Psoas muscle (tissue), 8 donors: ENCODE results near the gene GLRX. TPM values are rescaled to one million over a fixed set of nuclear protein-coding genes. Genes with fewer than 3 reads are reported as not detected.
A peak's percentile ranks its signal among the peaks of the same experiment; 100 is the strongest.

ENCODE experiments used
- ATAC-seq, 4 donors: fragments of 200-7000 bp; cut with Tn5 transposase; one replicate each; pipeline ENCODE4 v1.9.1; 2020; ENCODE audit warnings: moderate library complexity in 3 of 4, mild to moderate bottlenecking in 2 of 4
- DNase-seq, 2 donors: peaks; one replicate each; pipeline ENCODE4 v3.0.0-alpha.2; 2020
- H3K27ac ChIP-seq: fragments of 200-600 bp; one replicate; pipeline ENCODE4 v1.8.0; 2022
- H3K27me3 ChIP-seq, 3 donors: fragments of 200-600 bp in 1 of 3; one replicate each; pipeline versions ENCODE4 v1.6.1 to v1.8.0; 2013 to 2022; ENCODE audit warnings: low read length in 2 of 3, mild to moderate bottlenecking in 2 of 3, moderate library complexity in 1 of 3; ENCODE audit not compliant: insufficient read depth in 3 of 3
- H3K36me3 ChIP-seq, 2 donors: fragments of 200-600 bp in 1 of 2; one replicate each; pipeline versions ENCODE4 v1.6.1 to v1.8.0; 2013 to 2022; ENCODE audit warnings: low read depth in 1 of 2, mild to moderate bottlenecking in 1 of 2, moderate library complexity in 1 of 2; ENCODE audit not compliant: insufficient read depth in 1 of 2
- H3K4me1 ChIP-seq: fragments of 200-600 bp; one replicate; pipeline ENCODE4 v1.8.0; 2022
- H3K4me3 ChIP-seq: fragments of 200-600 bp; one replicate; pipeline ENCODE4 v1.8.0; 2022; ENCODE audit warnings: mild to moderate bottlenecking
- H3K9me3 ChIP-seq: fragments of 200-600 bp; one replicate; pipeline ENCODE4 v1.8.0; 2022
- CTCF ChIP-seq: fragments of 200-600 bp; IDR thresholded peaks from one replicate; pipeline ENCODE4 v1.8.0; 2022; ENCODE audit warnings: antibody characterized with exemption
- WGBS, 3 donors: extraction: QIAGEN DNeasy Blood & Tissue Kit; methylation state at CpG; one replicate each; pipeline versions ENCODE4 v1.1.6 to v1.1.7; 2013; 5-methylcytosine and 5-hydroxymethylcytosine counted together
- intact Hi-C, 2 donors: fragments of 100-400 bp; cut with DNase I; formaldehyde crosslinking; loops; one replicate each; pipeline versions ENCODE4 v1.11.0 to v1.14.2; 2022
- polyA plus RNA-seq, 3 donors: library from polyadenylated mRNA; stranded (reverse); fragments of 200-250 nt; gene quantifications; one replicate each; pipeline ENCODE4 v1.2.3, GENCODE V29; 2013
- total RNA-seq, 4 donors: library from RNA; stranded (reverse); fragmentation: NEBNext Ultra II Directional in 2 of 4; extraction: Animal tissue kit (Norgen Biotek cat#: 25700) in 2 of 4; gene quantifications; one replicate each; pipeline versions ENCODE4 v1.2.1 to v1.2.4, GENCODE V29; 2021 to 2023
- donor health status: healthy with polysubstance abuse.
- donor health status: DM: no; HTN: no; CAD: no; lungs with moderate emphysema.
- donor health status: Bipolar disorder and iron deficiency.
- donor health status: healthy.
- donor health status: DM: yes; HTN: yes; CAD: no.
- donor health status: DM: no; HTN: no; CAD: no.
- donor health status: DM: no; HTN: no; CAD: no.
- donor health status: DM: yes; HTN: yes; CAD: no.

Gene GLRX
- total and polyA plus RNA-seq, 7 donors, result 131 to 3,024 (median 888) TPM

GRCh38 chr5:95808686-95809413, 13.7 kb downstream of the GLRX start:
- ATAC-seq (peak; percentile 39 to 67 (median 62)), DNase-seq (peak; percentile 84 to 90)
- Histone ChIP-seq H3K4me3 (peak overlapping the region; percentile 29), H3K27ac (peak overlapping the region; percentile 95), H3K4me1 (peaks cover 39% of the 10 kb centered on the region), H3K9me3 (no peaks in the 10 kb centered on the region), H3K36me3 (peaks cover 3 to 10% of the 10 kb centered on the region in 2 donors), H3K27me3 (no peaks in the 10 kb centered on the region)
- intact Hi-C loops, result no loop called here
- no peak for TF ChIP-seq CTCF
- 9 to 20% (median 12%) methylated on average over 10 of the region's 10 CpGs for WGBS, 3 donors

DNA sequence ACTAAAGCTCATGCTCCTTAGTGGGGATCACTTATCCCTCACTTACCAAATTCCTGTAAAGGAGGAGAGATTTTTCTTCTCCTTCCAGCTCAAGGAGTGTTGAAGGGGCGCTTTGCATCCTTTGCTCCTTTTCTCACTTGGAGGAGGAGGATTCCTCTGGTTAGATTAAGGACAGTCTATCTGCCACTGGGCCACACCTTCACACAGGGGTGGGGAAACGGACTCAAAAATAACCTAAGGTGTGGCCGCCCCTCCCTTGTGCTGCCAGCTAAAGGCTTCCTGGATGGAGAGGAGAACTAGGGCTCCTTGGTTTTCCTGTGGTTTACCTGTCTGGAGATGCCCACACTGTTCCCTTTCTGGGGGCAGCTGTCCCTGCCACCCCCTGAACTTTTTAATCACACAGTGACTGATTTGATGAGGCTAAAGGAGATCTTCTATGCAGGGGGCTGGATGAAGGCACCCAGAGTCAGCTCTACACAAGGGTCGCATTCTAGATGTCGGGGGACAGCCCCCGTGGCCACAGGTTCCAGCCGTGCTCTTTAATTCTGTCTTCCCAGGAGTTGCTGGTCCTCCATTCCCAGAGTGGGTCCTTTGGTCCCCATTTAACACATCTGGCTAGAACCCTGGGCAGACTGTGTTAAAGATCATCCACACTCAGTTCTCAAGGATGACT, 14.4 kb downstream of the GLRX start:
- Histone ChIP-seq H3K9me3 (no peaks in the 10 kb centered on the region), H3K4me3 (peak overlapping the region; percentile 29), H3K36me3 (peaks cover 3% of the 10 kb centered on the region in 2 donors), H3K27me3 (no peaks in the 10 kb centered on the region), H3K4me1 (peaks cover 41% of the 10 kb centered on the region), H3K27ac (peak overlapping the region; percentile 95)
- intact Hi-C loops, result no loop called here
- no peak for TF ChIP-seq CTCF
- ATAC-seq (no peak), DNase-seq (no peak)
- WGBS, 3 donors, result 79 to 88% (median 81%) methylated on average over 7 of the region's 7 CpGs

GRCh38 chr5:95806687-95807086, 15.8 kb downstream of the GLRX start:
- Histone ChIP-seq H3K27me3 (no peaks in the 10 kb centered on the region), H3K36me3 (peaks cover 0 to 3% of the 10 kb centered on the region in 2 donors), H3K9me3 (no peaks in the 10 kb centered on the region), H3K27ac (no peak overlapping the region), H3K4me1 (peaks cover 43% of the 10 kb centered on the region), H3K4me3 (no peak overlapping the region)
- 68 to 78% (median 73%) methylated on average over 7 of the region's 7 CpGs for WGBS, 3 donors
- ATAC-seq (no peak), DNase-seq (no peak)
- TF ChIP-seq CTCF, result no peak
- intact Hi-C loops, result no loop called here

DNA sequence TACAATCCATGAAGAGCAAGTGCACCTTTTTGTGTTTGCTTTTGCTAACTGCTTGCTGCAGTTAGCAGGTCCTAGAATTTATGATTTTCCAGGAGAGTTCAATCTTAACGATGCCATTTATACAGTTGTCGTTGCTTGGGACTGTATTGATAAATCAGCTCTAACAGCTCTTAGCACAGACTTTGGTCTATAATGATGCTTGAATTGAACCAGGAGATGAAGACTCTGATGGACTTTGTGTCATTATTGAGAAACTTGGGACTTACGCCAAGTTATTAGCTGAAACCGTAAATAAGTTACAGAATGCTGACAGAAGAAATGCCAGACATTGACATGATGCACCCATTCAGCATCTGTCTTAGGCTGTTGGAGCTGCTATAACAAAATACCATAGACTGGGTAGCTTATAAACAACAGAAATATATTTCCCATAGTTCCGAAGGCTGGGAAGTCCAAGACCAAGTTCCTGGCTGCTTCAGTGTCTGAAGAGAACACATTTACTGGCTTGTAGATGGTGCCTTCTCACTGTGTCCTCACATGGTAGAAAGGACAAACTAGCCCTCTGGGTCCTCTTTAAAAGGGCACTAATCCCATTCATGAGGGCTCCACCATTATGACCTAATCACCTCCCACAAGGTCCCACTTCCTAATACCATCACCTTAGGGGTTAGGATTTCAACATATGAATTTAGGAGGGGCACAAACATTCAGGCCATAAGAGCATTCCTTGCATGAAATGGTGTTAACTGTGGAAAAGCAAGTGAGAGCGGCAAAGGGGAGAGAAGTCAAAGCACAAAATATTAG, 17.6 kb downstream of the GLRX start:
- Histone ChIP-seq H3K36me3 (peaks cover 0 to 3% of the 10 kb centered on the region in 2 donors), H3K27me3 (no peaks in the 10 kb centered on the region), H3K4me1 (peaks cover 42% of the 10 kb centered on the region), H3K4me3 (no peak overlapping the region), H3K9me3 (no peaks in the 10 kb centered on the region), H3K27ac (no peak overlapping the region)
- WGBS, 3 donors, result 82 to 93% (median 93%) methylated on average over 6 of the region's 6 CpGs
- TF ChIP-seq CTCF, result no peak
- no peak for ATAC-seq
- intact Hi-C loops, result no loop called here
- no peak for DNase-seq
